ENCODE data around the gene NANS.
"Not testable (repeated sequence)": the region's sequence is repeated elsewhere in the genome, so short reads cannot be mapped to it uniquely, and the experiment has no call there.

NANS gene, protein sequence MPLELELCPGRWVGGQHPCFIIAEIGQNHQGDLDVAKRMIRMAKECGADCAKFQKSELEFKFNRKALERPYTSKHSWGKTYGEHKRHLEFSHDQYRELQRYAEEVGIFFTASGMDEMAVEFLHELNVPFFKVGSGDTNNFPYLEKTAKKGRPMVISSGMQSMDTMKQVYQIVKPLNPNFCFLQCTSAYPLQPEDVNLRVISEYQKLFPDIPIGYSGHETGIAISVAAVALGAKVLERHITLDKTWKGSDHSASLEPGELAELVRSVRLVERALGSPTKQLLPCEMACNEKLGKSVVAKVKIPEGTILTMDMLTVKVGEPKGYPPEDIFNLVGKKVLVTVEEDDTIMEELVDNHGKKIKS

DNA sequence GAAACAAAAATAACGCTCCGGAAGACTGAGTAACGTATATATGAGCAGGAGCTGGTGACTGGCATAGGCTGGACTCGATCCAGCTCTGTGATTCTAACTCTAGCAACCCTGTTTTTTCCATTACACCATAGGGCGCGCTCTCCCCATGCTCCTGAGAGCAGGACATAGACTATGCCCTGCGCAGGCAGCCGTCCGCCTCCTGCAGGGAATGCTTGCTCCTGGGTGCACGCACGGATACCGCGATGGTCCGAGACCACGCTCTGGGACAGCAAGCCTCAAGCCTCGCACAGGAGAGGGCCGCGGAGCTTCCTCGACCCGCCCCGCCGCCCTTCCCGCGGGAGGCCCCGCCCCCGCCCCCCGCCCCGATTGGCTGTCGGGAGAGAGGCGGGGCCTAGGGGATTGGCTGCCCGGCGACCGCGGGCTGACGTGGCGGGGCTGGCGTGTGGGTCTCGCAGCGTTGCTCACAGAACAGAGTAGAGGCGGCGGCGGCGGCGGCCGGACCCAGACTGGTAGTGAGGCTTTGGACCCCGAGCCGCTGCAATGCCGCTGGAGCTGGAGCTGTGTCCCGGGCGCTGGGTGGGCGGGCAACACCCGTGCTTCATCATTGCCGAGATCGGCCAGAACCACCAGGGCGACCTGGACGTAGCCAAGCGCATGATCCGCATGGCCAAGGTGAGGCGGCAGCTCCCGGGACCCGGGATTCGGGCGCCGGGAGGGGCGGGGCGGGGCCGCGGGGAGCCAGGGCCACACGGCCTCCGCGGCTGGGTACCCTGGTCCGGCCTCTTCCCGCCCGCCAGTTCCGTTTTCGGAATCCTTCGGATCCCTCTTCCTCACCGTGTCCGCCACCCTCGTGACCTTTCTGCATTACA lies at the start of gene NANS:
NANS (plus strand) TSS at position 464 of the 869 bp plus-strand sequence; CDS start at position 541, 77 bp downstream.
- DNase-seq (ENCODE audit: low read depth in 2 of 2), result peak; percentile 80 to 91

DNA sequence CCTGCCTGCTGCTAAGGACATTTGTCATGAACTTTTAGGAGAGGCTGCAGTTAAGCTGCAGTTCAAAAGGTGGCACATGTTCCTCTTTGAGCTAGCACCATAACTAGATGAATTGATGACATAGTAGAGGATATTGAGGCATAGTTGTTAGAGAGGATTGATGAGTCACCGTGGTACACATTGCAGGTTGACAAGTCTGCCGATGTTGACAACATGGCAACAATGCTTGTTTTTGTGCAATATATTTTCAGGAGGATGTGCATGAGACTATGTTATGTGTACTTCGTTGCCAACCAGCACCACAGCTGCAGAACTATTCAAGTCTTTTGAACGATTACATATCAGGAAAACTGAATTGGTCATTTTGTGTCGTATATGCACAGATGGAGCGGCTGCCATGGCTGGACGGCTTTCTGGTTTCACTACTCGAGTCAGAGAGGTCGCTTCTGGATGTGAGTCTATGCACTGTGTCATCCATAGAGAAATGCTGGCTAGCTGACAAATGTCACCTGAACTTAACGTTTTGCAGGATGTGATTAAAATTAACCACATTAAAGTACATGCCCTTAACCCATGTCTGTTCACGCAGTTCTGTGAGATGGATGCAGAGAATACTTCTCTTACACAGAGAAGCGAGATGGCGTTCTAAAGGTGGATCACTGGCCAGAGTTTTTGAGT lies 49.1 kb upstream of the NANS start:
- no peak for DNase-seq (ENCODE audit: low read depth in 2 of 2)

DNA sequence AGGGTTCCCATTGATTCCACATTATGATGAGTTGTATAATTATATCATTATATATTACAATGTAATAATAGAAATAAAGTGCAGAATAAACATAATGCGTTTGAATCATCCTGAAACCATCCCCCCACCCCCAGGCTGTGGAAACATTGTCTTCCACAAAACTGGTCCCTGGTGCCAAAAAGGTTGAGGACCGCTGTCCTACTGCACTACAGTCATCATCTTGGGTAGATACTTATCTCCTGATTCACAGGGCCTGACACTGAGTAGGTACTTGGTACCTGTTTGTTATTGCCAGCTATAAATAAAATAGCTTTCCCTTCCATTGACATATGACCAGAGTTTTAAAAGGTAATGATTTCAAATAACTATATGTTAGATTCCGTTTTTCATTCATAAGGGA lies 47.8 kb upstream of the NANS start:
- DNase-seq (ENCODE audit: low read depth in 2 of 2), result no peak

DNA sequence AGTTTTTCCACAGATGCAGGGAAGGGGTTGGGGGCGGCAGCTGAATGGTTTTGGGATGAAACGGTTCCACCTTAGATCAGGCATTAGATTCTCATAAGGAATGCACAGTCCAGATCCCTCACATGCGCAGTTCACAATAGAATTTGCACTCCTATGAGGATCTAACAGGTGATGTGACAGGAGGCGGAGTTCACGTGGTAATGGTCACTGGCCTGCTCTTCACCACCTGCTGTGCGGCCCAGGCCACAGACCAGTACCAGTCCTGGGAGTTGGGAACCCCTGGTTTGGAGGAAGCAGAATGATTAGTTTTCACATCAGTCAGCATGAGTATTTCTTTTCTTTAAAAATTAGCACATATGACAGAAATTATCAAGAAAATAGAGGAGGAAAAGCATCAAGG lies 47.1 kb upstream of the NANS start:
- no peak for DNase-seq (ENCODE audit: low read depth in 2 of 2)

DNA sequence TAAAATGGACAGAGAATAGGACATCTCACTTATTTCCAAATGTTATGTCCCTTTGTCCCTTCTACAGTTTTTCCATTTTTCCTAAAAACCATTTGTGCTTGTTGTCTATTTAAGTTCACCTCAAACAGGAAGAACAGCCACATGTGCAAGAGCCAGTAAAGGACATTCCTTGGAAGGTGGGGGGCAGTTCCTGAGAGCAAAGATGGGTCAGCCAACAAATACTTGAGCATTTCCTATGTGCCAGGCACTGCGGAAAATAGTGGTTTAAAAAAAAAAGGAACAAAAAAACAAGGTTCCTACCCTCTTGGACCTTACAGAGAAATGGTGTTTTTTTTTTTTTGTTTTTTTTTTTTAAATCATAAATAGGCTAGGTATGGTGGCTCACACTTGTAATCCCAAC lies 46.6 kb upstream of the NANS start:
- no peak for DNase-seq (ENCODE audit: low read depth in 2 of 2)

DNA sequence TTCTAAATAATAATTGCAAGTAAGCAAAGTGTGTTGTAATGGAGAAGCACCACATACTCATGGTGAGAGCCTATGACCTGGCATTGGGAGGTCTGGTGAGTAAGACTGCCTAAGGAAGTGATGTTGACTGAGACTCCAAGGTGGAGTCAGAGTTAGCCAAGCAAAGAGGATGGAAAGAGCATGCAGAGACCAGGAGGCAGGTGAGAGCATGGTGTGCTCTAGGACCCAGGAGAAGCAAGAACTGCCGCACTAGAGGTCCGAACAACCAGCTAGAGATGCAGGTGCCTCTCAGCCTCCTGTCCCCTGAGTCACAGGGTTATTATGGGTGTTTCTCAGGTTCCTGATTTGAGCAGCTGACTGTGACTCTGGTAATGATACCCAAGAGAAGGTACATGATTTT lies 46.1 kb upstream of the NANS start:
- DNase-seq (ENCODE audit: low read depth in 2 of 2), result no peak

DNA sequence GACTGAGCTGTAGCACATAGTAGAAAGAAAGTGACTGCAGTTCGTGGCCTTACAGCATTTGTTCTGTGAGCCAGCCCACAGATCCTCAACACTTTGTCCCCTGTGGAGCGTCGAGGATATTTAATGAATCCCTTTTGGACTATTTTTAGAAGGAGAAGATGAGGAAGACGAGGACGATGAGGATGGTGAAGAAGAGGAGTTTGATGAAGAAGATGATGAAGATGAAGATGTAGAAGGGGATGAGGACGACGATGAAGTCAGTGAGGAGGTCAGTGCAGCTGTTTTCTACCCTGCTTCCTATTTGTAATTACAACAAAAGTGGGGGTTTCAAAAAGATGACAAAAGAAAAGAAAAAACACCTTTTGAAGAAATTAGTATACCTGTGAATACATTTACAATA lies 45.4 kb upstream of the NANS start:
- no peak for DNase-seq (ENCODE audit: low read depth in 2 of 2)

DNA sequence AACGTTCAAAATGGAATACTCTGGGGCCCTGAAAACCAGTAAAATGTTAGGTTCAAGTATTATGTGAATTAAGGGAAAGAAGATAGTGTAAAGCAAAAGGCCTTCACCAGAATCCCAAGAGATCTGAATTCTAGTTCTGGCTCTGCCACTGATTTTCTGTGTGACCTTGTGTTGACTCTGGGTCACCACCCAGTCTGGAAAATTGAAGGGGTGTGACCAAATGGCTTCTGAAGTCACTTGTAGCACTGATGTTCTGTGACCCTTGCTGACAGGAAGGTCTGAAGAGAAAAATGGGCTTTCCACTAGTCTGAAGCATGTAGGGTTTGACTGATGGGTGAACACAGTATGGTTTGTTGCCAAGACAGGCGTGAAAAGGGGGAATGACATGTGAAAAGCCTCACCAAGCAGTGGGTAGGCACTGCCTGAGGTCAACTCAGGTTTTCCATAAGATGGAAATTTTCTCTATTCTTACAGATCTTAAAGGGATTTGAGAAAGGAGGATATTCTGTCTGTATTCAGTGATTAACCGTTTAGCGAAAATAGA lies 40.3 kb upstream of the NANS start:
- DNase-seq (ENCODE audit: low read depth in 2 of 2), result no peak

DNA sequence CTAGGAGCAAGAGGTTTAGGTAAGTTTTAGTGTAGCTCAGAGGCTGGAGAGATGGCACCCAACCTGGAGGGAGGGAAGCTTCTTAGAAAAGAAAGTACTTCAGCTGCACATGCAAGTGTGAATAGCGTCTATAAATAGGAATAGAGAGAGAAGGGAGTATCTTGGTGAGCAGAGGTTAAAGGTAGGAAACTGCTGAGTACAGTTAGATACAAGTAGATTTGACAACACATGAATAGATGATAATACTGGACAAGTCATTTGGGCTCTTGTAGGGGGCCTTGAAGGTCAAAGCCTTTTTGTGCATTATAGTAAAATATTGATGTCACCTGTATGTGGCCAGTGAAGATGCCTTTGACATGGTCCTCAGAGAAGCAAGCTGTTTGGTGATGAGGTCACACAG lies 39.2 kb upstream of the NANS start:
- DNase-seq (ENCODE audit: low read depth in 2 of 2), result no peak

DNA sequence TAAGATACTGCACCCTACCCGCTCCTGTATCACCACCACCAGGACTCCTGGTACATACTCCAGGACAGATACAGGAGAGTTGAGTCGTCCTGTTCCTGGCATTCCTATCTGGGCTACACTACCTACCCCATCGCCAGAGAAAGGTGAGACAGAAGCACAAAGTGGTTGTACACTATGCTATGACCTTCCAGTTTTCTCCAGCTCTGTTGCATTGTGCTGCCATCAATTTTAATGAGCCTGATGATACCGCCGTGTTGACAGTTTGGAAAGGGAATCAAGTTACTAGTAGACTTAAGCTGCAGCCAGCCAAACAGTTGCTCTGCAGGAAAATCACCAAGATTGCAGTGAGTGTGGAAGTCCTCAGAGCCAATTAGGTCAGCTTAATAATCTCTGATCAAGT lies 38.2 kb upstream of the NANS start:
- no peak for DNase-seq (ENCODE audit: low read depth in 2 of 2)

DNA sequence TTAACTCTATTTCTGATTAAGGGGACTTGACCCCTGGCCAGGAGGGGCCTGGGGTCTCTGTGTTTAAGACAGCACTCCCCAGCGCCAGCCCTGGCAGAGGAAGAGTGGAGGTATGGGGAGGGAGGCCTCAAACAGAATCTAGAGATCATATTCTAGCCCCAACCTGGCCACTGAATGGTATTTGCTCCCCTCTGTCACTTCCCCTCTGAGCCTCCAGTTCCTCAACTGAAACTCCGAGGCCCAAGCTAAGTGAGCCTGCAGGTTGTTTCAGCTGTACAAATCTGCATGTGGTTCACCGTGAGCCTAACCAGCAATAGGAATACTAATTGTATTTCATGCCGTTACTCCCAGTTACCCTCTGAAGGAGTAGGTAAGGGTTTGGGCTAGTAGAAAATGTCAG lies 37.4 kb upstream of the NANS start:
- DNase-seq (ENCODE audit: low read depth in 2 of 2), result no peak

DNA sequence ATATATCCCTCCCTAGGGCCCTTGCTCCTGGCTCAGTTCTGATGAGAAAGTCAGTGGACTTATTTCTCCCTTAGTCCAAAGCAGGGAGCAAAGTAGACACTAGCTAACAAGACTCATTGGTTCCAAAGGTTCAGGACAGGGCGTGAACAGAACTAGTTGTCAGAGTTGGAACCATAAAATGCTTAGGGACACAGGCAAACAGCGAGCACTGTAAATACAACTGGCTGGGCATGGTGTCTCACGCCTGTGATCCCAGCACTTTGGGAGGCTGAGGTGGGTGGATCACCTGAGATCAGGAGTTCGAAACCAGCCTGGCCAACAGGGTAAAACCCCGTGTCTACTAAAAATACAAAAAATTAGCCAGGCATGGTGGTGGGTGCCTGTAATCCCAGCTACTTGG lies 36.7 kb upstream of the NANS start:
- not testable (repeated sequence) for DNase-seq (ENCODE audit: low read depth in 2 of 2)

DNA sequence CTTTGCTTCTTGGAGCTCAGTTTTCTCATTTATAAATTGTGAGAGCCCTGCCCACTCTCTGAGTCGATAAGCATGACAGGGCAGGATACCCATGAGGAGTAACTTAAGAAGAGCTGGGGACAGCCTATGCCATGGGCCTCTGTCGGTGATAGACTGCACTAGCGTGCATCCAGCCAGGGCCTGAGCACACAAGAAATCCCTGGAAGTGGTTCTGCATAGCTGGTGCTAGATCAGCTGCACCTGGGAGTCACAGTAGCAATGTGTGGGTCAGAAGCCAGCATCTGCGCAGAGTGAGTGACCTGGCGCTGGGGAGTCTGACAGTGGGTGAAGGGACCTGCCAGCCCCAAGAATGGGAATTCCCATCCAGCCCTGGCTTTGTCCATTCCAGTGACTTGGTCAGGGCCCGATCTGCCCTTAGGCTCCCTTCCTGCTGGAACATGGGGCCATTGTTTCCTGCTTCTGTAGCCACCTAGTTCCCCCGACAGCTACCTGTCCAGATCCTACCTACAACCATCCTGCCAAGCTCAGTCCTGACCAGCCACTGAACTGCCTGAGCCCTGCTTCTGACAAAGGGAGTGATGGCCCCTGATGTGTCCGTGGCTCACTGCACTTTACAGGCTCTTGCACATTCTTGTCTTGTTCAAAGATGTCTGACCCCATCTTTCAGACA lies 35.9 kb upstream of the NANS start:
- no peak for DNase-seq (ENCODE audit: low read depth in 2 of 2)

DNA sequence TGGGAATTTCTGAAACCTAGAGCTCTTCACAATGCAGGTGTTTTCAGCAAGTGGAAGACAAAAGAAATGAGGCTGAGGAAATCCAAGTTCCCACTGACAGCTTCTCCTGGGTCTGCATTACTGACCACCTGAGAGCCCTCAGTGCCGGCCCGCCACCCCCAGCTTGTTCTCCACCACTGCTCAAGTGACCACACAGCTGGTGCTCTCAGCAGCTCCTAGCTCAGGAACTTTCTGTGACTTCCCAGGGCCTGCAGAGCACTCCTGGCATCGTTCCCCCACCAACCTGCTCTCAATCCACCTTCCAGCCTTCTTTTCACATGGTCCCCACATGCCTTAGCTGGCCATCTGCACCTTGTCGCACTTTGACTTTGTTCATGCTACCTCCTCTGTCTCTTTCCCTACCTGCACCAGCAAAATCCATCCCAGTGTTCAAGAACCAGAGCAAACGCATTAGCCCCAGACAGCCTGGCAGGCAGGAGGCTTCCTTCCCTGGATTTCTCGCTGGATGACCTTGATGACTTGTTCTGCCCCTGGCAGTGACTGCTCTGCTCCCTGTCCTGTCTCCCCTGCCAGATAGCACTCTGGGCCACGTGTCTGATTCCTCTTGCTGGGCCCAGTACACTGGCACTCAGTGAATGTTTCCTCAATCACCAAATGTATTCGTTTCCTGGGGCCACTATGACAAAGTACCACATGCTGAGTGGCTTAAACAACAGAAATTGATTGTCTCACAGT lies 35.1 kb upstream of the NANS start:
- no peak for DNase-seq (ENCODE audit: low read depth in 2 of 2)

DNA sequence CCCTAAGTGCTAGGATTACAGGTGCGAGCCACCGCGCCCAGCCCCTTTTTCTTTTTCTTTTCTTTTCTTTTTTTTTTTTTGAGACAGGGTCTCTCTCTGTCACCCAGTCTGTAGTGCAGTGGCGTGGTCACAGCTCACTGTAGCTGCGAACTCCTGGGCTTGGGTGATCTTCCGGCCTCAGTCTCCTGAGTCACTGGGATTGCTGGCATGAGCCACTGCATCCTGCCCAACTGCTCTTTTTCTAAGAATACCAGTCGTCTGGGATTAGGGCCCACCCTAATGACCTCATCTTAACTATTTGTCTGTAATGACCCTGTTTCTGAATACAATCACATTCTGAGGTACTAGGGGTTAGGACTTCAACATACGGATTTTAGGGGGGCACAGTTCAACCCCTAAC lies 34.1 kb upstream of the NANS start:
- DNase-seq (ENCODE audit: low read depth in 2 of 2), result no peak

DNA sequence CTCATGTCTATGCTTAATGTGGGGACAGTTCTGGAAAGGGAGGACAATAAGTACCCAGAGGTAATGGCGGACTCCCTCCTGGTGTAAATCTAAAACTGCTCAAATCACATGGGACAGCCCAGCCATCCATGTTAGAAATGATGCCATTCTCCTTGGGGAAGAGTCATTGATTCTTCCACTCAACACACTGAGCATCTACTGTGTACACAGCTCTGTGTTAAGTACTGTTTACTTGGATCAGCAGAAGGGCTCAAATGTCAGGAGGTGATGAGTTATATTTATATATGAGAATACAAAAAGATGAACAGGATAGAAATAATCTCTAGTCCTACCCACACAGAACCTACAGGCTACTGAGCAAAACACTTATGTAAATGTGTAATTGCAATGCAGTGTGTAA lies 31.8 kb upstream of the NANS start:
- no peak for DNase-seq (ENCODE audit: low read depth in 2 of 2)

DNA sequence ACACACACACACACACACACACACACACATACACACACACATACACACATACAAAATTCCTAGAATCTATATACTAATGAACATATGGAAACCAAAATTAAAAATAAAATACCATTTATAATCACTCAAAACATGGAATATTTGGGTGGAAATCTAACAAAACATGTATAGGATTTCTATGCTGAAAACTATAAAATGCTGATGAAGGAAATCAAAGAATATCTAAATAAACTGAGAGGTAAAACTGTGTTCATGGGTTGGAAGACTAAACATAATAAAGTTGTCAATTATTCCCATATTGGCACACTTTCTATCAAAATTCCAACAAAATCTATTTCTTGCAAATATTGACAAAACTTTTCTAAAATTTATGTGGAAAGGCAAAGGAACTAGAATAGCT lies 25.4 kb upstream of the NANS start:
- DNase-seq (ENCODE audit: low read depth in 2 of 2), result no peak

DNA sequence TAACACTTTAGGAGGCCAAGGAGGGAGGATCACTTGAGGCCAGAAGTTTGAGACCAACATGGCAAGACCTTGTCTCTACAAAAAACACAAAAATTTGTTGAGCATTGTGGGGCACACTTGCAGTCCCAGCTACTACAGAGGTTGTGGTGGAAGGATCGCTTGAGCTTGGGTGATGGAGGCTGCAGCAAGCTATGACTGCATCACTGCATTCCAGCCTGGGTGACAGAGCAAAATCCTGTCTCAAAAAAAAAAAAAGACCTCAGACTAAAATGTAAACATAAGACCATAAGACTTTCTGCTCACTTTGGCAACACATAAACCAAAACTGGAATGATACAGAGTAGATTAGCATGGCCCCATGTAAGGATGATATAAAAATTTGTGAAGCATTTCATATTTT lies 24.6 kb upstream of the NANS start:
- DNase-seq (ENCODE audit: low read depth in 2 of 2), result no peak

DNA sequence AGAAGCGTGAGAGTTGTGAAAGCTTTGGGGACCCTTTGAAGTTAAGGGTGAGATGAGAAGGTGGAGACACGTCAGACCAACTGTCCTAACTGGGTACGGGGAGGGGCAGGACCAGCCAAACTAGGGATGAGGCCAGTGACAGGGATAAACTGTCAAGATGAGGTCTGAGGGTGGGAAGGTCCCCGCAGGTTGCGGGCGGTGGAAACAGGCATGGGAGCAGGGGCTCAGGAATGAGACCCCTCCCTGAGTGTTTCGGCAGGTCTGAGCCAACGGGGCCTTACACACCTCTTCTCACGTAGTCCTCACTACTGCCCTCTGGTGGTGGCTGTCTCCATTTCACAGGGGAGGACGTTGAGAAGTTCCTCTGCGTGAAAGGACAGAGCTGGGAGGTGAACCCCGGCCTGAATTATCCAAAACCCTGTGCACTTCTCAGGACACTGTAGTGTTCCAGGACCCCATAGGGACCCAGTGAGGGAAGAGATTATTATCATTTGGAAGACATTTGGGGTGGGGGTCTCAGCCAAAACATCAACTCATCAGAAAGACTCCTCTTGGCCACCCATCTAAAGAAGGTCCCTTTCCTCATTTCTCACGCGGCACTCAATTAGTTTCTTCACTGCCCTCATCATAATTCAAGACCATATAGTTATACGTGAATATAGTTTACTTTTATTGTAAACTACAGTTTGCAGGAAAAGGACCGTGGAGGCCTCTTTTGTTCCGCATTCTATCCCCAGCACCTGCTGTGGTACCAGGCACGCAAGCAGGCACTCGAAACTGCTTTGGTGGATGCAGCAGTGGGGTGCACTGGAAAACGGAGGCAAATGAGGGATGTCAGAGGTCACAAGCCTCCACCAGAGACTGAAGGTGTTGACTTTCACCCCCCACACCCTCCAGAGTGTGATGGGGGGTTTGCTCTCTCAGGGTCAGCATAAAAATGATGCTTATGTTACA lies 21.7 kb upstream of the NANS start:
- peak; percentile 78 to 94 for DNase-seq (ENCODE audit: low read depth in 2 of 2)

DNA sequence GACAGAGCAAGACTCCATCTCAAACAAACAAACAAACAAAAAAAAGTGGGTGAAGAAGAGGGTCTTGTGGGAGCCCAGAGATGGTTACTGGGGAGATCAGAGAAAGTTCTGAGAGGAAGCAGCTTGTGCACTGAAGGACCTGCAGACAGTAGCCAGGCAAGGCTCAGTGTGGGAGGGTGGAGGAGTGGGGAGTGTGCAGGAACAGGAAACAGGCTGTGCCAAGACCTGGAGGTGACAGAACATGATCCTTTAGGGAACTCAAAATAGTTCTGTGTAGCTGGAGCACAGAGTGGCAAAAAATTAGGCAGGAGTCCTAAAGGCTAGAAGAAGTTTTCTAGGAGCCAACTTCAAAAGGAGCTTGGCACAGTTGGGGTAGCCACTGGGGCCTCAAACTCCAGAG lies 19.2 kb upstream of the NANS start:
- DNase-seq (ENCODE audit: low read depth in 2 of 2), result no peak

Data from stimulated activated CD4-positive, alpha-beta T cell treated with anti-CD3 and anti-CD28 coated beads, Interleukin-12 subunit alpha, Interleukin-12 subunit beta, amount 100 ng/mL, for 24 hours (primary cell).